GM19099 (cell line): ENCODE results near the gene NTNG2.

Source experiments
- POLR2A ChIP-seq: IDR thresholded peaks from 3 replicates; pipeline ENCODE4 v1.6.1; 2011; ENCODE audit warnings: low read depth; ENCODE audit not compliant: insufficient read length; ENCODE audit errors: extremely low read depth

The NTNG2 gene

DNA sequence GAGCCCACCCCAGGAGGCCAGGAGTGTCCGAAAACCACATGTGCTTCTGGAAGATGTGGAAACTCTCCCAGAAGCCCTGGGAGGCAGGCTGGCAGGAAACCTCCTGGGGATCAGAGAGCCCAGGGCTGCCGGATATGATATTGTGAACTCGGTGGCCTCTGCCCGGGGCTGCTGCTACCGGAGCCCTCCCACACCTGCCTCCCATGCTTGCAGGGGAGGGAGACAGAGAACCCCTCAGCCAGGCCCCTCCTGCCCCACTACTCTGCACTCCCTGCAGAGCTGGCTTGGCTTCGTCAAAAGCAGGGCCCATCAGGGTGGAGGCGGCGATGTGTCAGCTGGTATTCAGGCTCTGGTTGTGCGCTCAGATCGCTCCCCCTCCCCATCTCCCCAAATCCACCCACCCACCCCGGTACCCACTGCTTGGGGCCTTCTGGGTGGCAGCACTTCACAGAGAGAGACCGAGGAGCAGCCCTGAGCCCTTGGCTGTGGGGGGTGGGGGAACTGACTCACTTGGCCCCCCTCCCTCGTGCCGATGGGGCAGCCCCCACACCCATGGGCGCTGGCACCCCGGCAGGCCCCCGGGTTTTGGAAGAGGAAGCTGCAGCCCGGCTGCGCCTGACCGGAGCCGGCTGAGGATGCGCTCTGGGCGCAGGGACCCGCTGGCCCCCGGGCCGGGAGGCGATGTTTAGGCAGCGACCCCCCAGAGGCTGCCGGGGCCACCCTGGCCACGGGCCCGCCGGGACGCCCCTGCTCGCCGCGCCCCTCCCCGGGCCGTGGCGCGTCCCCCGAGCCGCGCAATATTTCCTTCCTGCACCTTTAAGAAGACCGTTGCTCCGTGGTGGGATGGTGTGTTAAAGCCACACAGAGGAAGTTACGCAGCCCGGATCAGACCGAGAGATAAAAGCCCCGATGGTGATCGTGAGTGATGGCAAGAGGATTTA, 786 bp upstream of the NTNG2 start:
- no peak for TF ChIP-seq POLR2A

DNA sequence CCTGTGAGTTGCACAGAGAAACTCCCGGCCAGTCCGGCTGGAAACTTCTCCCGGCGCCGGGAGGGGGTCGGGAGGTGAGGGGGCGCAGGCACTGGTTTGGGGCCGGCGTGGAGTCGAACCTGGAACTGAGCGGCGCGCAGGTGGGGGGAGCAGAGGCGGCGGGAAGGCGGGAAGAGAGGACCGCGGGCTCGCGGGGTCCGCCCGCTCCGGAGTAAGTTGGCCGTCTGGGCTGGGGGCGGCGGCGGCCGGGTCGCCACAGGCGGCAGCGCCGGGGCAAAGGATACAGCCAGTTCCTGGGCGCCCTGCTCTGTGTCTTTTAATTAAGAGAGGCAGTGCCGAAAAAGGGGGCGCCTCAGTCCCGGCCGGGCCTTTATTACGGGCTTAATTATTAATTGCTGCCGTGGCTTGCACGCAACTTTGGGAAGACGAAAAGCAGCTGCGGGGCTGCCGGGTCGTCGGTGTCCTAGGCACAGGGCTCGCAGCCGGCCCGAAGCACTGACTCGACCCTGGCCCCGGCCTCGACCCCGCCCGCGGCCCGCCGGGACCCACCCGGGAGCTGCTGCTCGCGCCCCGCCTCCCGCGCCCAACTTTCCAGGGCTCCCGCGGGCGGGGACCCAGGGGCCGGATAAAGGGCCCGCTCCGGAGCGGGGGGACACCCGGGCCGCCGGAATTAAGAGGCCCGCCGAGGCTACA, 1.1 kb downstream of the NTNG2 start:
- no peak for TF ChIP-seq POLR2A

DNA sequence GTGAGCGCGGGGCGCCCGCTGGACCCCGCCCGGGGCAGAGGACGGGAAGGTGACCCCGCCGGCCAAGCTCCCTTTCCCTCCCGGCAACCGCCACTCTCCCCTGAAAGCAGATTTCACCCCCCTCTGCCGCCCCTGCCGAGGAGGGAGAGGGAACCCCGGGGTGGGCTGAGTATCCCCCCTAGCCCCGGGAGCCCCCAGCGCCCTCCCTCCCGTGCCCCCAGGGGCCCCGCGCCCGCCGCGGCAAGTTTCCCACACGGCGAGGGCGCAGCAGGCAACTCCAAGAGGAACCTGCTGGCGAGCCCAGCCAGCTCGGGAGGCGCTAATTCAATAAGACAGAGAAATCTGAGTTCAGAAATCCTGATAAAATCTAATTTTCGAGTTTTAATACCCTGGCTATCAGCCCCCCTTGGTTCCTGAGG, 1.6 kb downstream of the NTNG2 start:
- TF ChIP-seq POLR2A: no peak

DNA sequence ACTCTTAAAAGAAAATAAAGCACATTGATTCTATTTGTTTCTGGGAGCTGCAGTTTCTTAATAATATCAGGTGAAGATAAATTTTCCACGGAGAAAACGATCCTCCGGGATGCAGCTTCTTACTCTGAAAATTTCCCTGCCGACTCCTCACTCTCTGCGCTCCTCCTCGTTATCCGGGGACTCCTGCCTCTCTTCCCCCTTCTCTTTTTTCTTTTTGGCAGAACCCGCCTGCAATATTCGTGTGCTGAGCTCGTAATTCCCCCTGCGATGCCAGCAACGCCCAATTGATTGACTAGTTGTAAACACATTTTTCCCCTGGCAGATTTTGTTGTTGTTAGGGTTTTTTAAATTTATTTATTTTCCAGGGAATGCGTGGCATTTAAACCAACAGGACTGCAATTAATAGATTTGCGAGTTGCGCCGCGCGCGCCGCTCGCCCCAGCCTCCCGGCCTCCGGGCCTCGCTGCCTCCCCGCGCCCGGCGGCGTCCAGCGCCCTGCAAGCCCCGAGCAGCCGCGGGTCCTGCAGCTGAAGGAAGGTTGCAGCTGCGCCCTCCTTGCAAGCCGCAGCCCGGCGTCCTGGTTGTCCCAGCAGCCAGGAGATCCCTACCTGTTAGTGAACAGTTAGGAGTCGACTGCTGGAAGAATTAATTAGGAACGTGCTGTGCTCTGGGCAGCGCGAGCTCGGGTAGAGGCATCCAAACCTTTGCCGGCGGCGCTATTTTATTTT, 2.2 kb downstream of the NTNG2 start:
- no peak for TF ChIP-seq POLR2A

DNA sequence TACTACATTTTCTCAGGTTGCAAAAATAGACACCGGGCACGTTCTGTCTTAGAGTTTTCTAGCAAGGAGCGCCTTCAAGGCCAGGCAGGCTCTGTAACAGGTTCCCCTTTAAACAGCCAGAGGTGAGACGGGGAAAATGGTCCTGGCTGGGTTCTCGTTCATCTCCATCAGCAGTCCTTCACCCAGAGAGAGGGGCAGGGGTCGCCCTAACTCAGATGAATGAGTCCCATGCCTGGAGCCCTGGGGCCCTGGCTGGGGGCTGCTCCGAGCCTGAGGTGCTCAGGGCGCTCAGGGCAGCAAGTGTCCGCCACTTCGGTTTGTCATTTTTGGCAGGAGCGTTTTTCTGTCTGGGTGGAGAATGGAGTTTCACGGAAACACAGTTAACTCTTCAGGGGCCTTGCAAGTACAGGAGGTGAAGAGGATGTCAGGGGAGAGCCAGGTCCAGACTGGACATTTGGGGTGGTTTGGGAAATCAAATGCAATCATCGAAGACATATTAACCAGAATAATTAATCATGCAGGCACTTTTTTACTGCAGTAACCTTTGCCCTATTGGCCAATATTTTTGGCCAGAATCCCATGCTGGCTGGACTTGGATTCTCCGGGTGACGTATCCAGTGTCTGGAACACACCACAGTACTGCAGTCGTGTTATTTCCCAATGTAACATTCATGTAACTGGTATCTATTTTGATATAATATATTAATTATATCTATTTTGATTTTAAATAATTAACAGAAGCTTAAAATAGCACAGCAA, 2.9 kb downstream of the NTNG2 start:
- TF ChIP-seq POLR2A: no peak

DNA sequence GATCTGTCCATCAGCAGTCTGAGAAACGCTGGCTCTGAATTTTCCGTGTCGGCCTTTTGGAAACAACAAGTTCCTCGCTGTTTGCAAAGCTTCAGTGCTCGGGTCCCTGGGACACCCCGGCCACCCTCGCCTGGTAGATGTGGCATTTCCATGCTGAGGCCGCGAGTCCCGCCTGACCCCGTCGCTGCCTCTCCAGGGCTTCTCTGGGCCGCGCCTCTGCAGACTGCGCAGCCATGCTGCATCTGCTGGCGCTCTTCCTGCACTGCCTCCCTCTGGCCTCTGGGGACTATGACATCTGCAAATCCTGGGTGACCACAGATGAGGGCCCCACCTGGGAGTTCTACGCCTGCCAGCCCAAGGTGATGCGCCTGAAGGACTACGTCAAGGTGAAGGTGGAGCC, 4.7 kb downstream of the NTNG2 start:
- TF ChIP-seq POLR2A: no peak

DNA sequence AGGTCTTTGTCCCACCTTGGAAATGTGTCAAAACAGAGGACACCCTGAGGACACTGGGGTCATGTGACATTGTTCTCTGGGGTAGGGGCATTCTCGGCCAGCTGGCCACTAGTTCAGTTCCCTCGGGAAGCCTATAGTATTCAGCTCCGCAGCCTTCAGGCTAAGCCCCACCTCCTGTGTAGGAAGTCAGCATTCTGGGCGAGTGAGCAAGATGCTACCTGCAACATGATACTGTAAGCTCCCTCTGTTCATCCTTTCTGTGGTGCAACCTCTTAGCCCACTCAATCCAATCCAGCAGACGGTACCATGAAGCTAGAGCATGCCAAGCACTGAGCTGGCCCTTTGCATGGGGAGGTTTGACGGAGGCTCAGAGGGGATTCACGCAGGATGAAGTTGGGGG, 5.3 kb downstream of the NTNG2 start:
- no peak for TF ChIP-seq POLR2A

DNA sequence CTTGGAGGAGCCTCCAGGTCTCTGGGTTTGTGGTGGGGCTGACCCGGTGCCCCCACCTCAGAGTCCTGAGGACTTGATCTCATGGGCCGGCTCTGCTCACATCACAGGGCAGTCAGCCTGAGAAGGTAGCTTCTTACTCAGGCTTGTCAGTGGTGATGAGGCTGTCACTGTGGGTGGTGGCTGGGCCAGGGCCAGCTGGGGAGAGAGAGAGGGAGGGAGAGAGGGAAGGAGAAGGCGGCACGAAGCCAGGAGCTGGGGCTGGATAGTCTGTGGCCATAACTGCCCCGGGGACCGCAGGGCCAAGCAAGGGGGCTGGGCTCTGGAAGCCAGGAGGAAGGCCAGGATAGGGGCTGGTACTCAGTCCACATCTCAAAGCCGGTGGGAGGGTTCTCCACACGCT, 6.5 kb downstream of the NTNG2 start:
- no peak for TF ChIP-seq POLR2A

DNA sequence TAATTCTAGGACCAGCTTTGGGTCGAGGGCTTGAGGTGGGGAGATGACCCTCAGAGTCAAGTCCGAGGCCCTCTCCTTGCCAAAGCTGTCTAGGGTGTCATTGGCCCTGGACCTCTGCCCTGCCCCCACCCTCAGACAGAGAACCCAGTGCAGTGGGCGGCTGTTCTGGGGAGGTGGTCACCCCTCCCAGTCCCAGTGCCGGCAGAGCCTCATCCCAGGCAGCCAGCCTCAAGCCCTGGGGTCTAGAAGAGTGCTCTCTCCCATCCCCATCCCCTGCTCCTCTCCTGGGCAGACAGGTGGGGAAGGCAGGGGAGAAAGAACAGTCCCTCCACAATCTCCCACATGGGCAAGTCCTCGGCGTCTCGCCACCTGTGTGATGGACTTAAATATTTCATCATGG, 7.0 kb downstream of the NTNG2 start:
- no peak for TF ChIP-seq POLR2A

DNA sequence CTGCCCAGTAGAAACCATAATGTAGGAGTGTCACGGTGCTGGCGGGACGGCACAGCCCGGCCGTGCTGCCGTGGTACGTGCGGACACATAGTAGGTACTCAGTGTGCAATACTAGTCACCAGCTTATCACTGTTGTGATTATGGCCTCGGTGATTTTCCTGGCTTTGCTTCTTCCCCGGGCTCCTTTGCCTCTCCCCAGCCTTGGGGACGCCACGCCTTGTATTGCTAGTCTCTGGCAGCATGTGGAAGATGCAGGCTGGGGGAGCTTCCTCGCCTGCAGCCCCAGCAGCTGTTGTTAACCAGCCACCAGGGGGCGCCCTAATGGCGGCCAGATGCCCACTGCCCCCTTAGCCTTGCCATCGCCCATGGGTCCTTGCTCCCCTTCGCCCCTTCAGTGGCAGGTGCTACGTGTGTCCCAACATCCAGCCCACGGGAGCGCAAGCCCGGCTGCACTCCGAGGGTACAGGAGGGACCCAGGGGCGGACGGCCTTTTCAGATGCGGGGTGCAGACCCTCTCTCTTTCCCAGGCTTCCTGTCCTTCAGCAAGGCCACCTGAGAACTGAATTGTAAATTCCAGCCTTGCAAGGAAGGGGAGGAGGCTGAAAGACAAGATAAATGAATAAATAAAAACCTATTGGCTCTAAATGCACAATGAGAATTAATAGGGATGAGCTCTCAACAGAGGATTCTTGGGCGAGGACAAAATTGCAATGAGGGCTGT, 8.0 kb downstream of the NTNG2 start:
- TF ChIP-seq POLR2A: no peak

DNA sequence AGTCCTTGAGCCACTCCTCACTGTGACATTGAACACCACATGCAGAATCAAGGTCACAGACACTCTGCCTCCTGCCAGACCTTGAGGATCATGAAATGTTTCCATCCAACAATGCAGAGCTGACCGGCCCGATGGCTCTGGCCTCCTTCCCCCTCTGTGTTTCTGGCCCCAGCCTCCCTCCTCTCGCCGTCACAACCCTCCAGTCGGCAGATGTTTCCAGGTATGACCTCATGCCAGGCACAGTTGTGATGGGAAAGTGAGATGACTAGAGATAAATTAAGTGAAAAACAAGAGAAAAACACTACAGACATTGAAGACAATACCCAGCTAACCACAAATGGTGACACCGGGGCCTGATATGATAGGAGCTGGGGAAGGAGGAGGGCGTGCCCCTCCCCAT, 9.8 kb downstream of the NTNG2 start:
- TF ChIP-seq POLR2A: no peak

DNA sequence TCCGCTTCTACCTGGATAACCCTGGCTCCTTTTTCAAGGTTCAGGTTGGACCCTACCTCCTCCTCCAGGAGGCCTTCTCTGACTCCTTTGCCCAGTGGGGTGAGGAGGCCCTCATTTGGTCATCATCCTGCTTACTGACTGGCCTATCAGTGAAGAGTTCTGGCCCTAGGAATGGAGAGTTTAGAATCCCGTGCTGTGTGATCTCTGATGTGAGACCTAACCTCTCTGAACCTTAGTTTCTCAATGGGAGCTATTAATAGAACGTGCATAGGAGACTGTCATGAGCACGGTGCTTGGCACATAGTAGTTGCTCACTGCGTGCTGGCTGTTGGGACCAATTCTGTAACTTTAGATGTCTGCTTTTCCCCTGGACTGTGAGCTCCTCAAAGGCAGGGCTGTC, 10.3 kb downstream of the NTNG2 start:
- TF ChIP-seq POLR2A: no peak

DNA sequence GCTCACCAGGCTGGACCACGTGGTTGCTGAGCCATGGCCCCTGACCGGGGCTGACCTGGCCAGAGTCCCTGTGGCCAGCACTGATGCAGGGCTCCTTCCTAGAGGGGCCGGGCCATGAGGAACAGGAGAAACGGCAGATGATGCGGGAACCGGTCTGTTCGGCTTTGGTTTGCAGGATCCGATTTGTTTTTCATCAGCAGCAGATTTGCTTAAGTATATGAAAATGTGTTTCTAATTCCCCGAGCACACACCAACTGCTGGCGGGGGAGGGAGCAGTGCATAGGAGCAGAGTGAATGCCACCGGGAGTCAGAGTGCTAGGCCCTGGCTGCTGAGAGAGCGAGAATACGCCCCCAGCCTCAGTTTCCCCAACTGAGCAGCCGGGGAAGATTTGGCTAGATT, 13.6 kb downstream of the NTNG2 start:
- TF ChIP-seq POLR2A: no peak

DNA sequence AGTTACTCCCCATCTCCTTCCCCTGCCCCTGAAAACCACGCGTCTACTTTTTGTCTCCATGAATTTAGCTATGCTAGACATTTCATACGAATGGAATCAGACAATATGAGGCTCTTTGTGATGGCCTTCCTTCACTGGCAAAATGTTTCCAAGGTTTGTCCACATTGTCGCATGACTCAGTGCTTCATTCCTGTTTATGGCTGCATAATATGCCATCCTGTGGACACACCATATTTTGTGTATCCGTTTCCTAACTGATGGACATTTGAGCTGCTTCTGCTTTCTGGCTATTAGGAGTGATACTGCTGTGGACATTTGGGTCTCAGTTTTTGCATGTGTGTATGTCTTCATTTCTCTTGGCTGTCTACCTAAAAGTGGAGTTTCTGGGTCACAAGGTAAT, 14.5 kb downstream of the NTNG2 start:
- TF ChIP-seq POLR2A: no peak
